ENCODE data around the gene PSMA6.

DNA sequence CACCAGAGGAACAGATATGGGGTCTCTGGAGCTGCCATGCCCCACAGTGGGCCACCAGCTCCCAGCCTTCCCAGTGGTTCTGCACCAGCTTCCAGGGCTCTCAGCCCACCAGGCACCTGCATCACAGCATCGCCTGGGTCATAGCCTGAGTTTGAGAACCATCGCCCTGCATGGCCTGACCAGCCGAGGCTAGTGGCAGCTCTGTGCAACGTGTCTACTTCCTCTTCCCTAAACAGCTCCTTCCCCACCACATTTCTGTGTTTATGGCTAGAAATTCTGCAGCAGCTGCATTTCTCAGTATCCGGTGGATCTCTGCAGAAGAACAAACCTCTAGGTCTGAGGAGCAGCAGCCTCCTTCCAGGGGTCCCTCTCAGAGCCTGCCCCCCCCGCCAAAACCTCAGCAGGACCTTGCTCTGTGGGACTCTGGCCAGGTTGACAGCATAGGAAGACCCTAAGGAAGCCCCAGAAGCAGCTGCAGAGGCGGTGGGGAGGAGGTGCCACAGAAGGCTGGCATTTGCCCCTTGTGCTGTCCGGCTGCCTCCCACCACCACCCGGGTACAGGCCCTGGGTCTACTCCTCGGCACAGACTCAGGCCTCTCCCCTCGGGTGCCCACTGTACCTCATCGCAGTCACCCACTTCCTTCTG is 47.7 kb downstream of the PSMA6 start:
- TF ChIP-seq, protein P1, sequence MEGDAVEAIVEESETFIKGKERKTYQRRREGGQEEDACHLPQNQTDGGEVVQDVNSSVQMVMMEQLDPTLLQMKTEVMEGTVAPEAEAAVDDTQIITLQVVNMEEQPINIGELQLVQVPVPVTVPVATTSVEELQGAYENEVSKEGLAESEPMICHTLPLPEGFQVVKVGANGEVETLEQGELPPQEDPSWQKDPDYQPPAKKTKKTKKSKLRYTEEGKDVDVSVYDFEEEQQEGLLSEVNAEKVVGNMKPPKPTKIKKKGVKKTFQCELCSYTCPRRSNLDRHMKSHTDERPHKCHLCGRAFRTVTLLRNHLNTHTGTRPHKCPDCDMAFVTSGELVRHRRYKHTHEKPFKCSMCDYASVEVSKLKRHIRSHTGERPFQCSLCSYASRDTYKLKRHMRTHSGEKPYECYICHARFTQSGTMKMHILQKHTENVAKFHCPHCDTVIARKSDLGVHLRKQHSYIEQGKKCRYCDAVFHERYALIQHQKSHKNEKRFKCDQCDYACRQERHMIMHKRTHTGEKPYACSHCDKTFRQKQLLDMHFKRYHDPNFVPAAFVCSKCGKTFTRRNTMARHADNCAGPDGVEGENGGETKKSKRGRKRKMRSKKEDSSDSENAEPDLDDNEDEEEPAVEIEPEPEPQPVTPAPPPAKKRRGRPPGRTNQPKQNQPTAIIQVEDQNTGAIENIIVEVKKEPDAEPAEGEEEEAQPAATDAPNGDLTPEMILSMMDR (conservative IDR thresholded peaks at IDR 0.05; ENCODE audit: low read depth, low read length), result no peak
- no peak for TF ChIP-seq EZH2 (IDR thresholded peaks at IDR 0.05; ENCODE audit: borderline replicate concordance, low read depth, low read length, poor library complexity, severe bottlenecking)
